ENCODE data around the gene PRRT1.

GRCh38 chr6:32198866-32199265, 47.1 kb upstream of the PRRT1 start:
- TF ChIP-seq EZH2phosphoT487 (IDR thresholded peaks at IDR 0.05; ENCODE audit: insufficient read depth, low read depth) (no peak), EZH2 (IDR thresholded peaks at IDR 0.05; ENCODE audit: insufficient read depth, poor library complexity, severe bottlenecking) (no peak)
